Spleen (tissue), 7 donors: ENCODE data around the gene C12orf60.

Experiments used
- CTCF ChIP-seq, 11 experiments: fragments of 200-600 bp in 7 of 11; fragments of 450-650 bp in 4 of 11; sonication (generic) in 4 of 11; IDR thresholded peaks in 8 of 11; conservative IDR thresholded peaks in 3 of 11; 1 replicate in 7 of 11; 2 replicates in 4 of 11; pipeline versions ENCODE4 v1.4.0 to v1.8.0; 2016 to 2021; ENCODE audit warnings: antibody characterized with exemption in 11 of 11, inconsistent platforms in 4 of 11, mild to moderate bottlenecking in 1 of 11
- POLR2A ChIP-seq, 3 donors: fragments of 450-650 bp; IDR thresholded peaks; one replicate each; pipeline ENCODE4 v1.5.1; 2017; ENCODE audit warnings: antibody characterized with exemption in 3 of 3, mild to moderate bottlenecking in 1 of 3
- donor health status: DM: no; HTN: no; CAD: no; lungs with moderate emphysema.
- donor health status: DM: no; HTN: no; CAD: no.
- donor health status: DM: no; HTN: no; CAD: no.

GRCh38 chr12:14772946-14773345 lies 30.5 kb upstream of the C12orf60 start:
- no peak for TF ChIP-seq CTCF (IDR thresholded peaks at IDR 0.05 in 8 of 11, conservative IDR thresholded peaks at IDR 0.05 in 3 of 11)
- no peak for TF ChIP-seq POLR2A (IDR thresholded peaks at IDR 0.05)
